Loucy (cell line): ENCODE measurements around the gene IGF1R.

Experiments
- H2AFZ ChIP-seq: fragments of 200-600 bp; sonication (generic); 2 replicates; pipeline ENCODE4 v1.6.0; 2016; ENCODE audit warnings: antibody characterized with exemption, mild to moderate bottlenecking, low read length, moderate library complexity
- H3F3A ChIP-seq: fragments of 200-600 bp; 2 replicates; pipeline ENCODE4 v1.6.0; 2016; ENCODE audit warnings: antibody characterized with exemption, low read depth, mild to moderate bottlenecking
- H3K27me3 ChIP-seq: fragments of 200-600 bp; sonication (generic); 2 replicates; pipeline ENCODE4 v1.6.1; 2014; ENCODE audit warnings: low read length, mild to moderate bottlenecking; ENCODE audit not compliant: insufficient read depth, poor library complexity, severe bottlenecking
- H3K36me3 ChIP-seq: fragments of 200-600 bp; sonication (generic); 2 replicates; pipeline ENCODE4 v1.6.1; 2016; ENCODE audit warnings: low read length; ENCODE audit not compliant: insufficient read depth
- H3K4me1 ChIP-seq: fragments of 200-600 bp; sonication (generic); 2 replicates; pipeline ENCODE4 v1.5.1; 2014; ENCODE audit warnings: low read length, mild to moderate bottlenecking; ENCODE audit not compliant: insufficient read depth, poor library complexity, severe bottlenecking
- H3K4me2 ChIP-seq: fragments of 200-600 bp; sonication (generic); 2 replicates; pipeline ENCODE4 v1.6.0; 2014; ENCODE audit warnings: antibody characterized with exemption, low read length, low read depth, mild to moderate bottlenecking; ENCODE audit not compliant: poor library complexity, severe bottlenecking
- H3K4me3 ChIP-seq: fragments of 200-600 bp; sonication (generic); 2 replicates; pipeline ENCODE4 v1.5.1; 2014; ENCODE audit warnings: low read length, mild to moderate bottlenecking, mixed read lengths; ENCODE audit not compliant: poor library complexity, severe bottlenecking
- H3K79me2 ChIP-seq: fragments of 200-600 bp; sonication (generic); 2 replicates; pipeline ENCODE4 v1.6.1; 2014; ENCODE audit warnings: low read length; ENCODE audit not compliant: insufficient read depth
- H3K9ac ChIP-seq: fragments of 200-600 bp; sonication (generic); 2 replicates; pipeline ENCODE4 v1.6.0; 2014; ENCODE audit warnings: mild to moderate bottlenecking, low read depth, low read length, moderate library complexity; ENCODE audit not compliant: poor library complexity, severe bottlenecking
- H3K9me2 ChIP-seq: fragments of 200-600 bp; sonication (generic); replicated peaks from 2 replicates; pipeline ENCODE4 v1.6.1; 2016; ENCODE audit warnings: low read depth, low read length, mixed read lengths
- H3K9me3 ChIP-seq: fragments of 200-600 bp; sonication (generic); 2 replicates; pipeline ENCODE4 v1.6.1; 2014; ENCODE audit warnings: mild to moderate bottlenecking, antibody characterized with exemption, low read length, low read depth; ENCODE audit not compliant: insufficient read depth
- H4K20me1 ChIP-seq: fragments of 200-600 bp; sonication (generic); 2 replicates; pipeline ENCODE4 v1.6.0; 2014; ENCODE audit warnings: antibody characterized with exemption, low read length, mild to moderate bottlenecking; ENCODE audit not compliant: insufficient read depth, poor library complexity, severe bottlenecking
- CTCF ChIP-seq: fragments of 200-600 bp; sonication (generic); conservative IDR thresholded peaks from 2 replicates; pipeline ENCODE4 v1.5.1; 2014; ENCODE audit warnings: mild to moderate bottlenecking, antibody characterized with exemption, low read length
- EZH2phosphoT487 ChIP-seq: fragments of 200-600 bp; IDR thresholded peaks from 2 replicates; pipeline ENCODE4 v1.6.1; 2018; ENCODE audit warnings: antibody characterized with exemption, mild to moderate bottlenecking, moderate library complexity, borderline replicate concordance

The IGF1R gene

DNA sequence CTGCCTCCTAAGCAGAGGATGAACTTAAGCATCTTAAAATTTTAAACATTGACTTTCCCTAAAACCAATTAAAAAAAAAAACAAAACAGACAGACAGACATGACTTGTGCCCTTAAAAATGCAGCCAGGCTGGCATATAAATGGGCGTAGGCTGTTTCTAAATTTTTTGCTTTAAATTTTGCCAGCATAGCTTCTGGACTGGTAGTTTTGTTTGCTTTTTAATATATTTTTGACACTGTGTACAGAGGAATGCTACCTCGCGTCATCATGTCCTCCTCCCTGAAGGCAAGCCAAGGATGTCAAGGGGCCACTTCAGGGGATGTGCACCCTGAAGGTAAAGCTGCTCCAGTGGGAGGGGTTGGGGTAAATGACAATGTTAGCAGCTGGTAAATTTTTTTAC lies 224.4 kb downstream of the IGF1R start:
- H3K9me2 ChIP-seq = no peaks in the 10 kb centered on the region
- no peaks in the 10 kb centered on the region for H3K36me3 ChIP-seq
- TF ChIP-seq CTCF = no peak
- TF ChIP-seq EZH2phosphoT487 = no peak
- no peaks in the 10 kb centered on the region for H3K27me3 ChIP-seq
- H3K4me3 ChIP-seq = no peak overlapping the region
- H3K9me3 ChIP-seq = no peaks in the 10 kb centered on the region
- peaks cover 69% of the 10 kb centered on the region; the same call in 1 of the 2 replicates for H3K79me2 ChIP-seq
- H2AFZ ChIP-seq = no peak overlapping the region
- H4K20me1 ChIP-seq = no peaks in the 10 kb centered on the region
- peak overlapping the region; percentile 65 for H3K4me2 ChIP-seq
- peaks cover 24% of the 10 kb centered on the region for H3K4me1 ChIP-seq
- no peak overlapping the region for H3K9ac ChIP-seq
- H3F3A ChIP-seq = no peaks in the 10 kb centered on the region

DNA sequence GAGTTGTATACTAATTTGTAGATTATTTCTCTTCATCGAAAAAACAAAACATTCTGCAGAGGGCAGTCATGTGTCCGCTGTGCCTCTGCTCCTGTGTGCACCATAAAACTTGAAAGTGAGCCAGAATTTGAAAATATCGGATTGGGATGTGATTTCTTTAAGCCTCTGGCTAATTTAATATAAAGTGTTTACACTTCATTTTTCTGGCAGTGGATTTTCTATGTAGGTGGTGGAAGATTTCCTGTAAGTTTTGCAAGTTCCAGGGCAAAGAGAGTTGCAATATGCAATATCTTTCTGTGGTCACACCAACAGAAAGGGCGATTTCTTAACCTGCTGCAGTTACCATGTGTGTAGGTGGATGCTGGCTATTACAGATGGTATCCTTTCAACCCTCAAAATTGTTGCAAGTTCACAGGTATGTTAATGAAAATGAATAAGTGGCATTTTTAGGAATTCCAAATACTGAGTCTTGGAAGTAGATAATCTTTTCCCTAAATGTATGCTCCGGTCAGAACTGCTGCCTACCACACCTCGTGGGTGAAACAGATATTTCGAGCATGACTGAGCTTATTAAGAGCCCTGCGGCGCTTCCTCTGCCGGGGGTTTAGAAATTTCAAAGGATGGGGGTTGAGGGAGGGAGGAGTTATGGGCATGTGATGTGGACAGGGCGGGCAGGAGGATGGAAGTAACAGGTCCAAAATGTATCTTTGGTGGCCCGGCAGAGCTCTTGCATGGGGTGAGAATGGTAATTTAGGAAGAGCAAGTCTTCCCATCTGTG lies 225.3 kb downstream of the IGF1R start:
- Histone ChIP-seq H2AFZ (0 out of 2 replicates have a peak overlapping the region, but pooled peaks have one; percentile 33), H3K79me2 (peaks cover 63% of the 10 kb centered on the region; the same call in 1 of the 2 replicates), H3K4me2 (peak overlapping the region; percentile 65), H3K9ac (peak overlapping the region; percentile 11), H3F3A (no peaks in the 10 kb centered on the region), H3K27me3 (no peaks in the 10 kb centered on the region), H3K4me3 (peak overlapping the region; percentile 47), H4K20me1 (no peaks in the 10 kb centered on the region), H3K9me3 (no peaks in the 10 kb centered on the region), H3K9me2 (no peaks in the 10 kb centered on the region), H3K36me3 (no peaks in the 10 kb centered on the region), H3K4me1 (peaks cover 24% of the 10 kb centered on the region)
- TF ChIP-seq CTCF (no peak), EZH2phosphoT487 (no peak)

DNA sequence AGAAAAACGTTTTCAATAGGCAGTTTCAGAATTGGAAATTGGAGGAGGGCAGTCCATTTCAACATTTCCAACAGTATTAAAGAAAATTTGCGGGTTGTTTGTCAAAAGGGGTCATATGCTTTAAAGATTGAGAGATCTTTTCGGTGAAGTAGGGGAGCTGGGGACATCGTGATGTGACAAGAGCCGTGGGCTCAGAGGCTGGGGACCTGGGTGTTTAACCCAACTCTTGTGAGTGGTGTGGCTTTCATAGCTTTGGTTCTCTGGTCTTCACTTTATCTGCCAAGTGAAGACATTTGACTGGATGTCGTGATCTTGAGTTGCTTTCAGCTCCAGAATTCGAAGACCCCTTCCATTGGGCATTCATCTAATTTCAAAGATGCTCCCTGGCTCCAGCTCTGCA lies 226.0 kb downstream of the IGF1R start:
- Histone ChIP-seq H3K4me3 (peak overlapping the region; percentile 47), H3K36me3 (no peaks in the 10 kb centered on the region), H3K4me1 (peaks cover 24% of the 10 kb centered on the region), H3K9me3 (no peaks in the 10 kb centered on the region), H2AFZ (no peak overlapping the region), H3K79me2 (peaks cover 57% of the 10 kb centered on the region; the same call in 1 of the 2 replicates), H3K27me3 (no peaks in the 10 kb centered on the region), H3K4me2 (peak overlapping the region; percentile 65), H4K20me1 (no peaks in the 10 kb centered on the region), H3K9ac (peak overlapping the region; percentile 11), H3K9me2 (no peaks in the 10 kb centered on the region), H3F3A (no peaks in the 10 kb centered on the region)
- TF ChIP-seq CTCF (no peak), EZH2phosphoT487 (no peak)
